Inflammatory macrophage treated with lipopolysaccharide for 1 hour (primary cell): ENCODE measurements around the gene GPRIN2.
"Not testable (repeated sequence)": the region's sequence is repeated elsewhere in the genome, so short reads cannot be mapped to it uniquely, and the experiment has no call there.

Experiments used
- DNase-seq, 2 donors: peaks; one replicate each; pipeline ENCODE4 v3.0.0-alpha.2; 2020 to 2022

The GPRIN2 gene

DNA sequence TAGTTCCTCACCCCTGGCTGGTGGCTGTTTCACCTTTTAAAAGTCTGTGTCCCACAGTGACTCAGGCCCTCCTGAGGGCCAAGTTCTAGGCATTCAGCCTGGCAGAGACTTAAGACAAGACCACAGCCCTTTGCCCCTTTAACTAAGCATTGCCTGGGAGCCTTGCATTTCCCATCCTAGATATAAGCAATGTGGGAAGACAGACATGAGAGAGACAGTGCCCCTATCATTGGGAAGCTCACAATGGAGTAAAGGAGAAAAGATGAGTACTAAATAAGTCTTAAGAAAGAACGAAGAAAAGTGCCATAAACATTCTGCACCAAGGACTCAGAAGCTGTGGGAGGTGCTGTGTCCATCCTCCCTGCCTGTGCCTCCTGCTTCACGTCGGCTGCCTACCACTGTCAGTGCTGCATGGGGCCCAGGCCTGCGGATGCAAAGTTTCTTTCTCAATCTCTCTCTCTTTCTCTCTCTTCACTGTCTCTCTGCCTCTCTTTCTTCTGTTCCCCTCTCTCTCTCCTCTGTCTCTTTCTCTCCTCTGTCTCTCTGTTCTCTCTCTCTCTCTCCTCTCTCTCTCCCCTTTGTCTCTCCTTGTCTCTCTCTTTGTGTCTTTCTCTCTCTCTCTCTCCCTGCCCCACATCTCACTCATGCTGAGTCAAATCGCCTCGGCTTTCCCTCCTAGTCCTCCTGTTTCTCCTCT, 21.5 kb downstream of the GPRIN2 start:
- DNase-seq = no peak

DNA sequence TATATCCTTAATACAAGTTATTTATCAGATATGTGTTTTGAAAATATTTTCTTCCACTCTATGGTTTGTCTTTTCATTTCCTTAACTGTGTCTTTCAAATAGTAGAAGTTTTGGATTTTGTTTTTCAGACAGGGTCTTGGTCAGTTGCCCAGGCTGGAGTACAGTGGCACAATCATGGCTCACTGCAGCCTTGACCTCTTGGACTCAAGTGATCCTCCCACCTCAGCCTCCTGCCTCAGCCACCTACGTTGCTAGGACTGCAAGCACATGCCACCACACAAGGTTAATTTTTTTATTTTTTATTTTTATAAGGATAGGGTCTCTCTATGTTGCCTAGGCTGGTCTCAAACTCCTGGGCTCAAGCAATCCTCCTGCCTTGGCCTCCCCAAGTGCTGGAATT, 24.2 kb downstream of the GPRIN2 start:
- DNase-seq = not testable (repeated sequence)

DNA sequence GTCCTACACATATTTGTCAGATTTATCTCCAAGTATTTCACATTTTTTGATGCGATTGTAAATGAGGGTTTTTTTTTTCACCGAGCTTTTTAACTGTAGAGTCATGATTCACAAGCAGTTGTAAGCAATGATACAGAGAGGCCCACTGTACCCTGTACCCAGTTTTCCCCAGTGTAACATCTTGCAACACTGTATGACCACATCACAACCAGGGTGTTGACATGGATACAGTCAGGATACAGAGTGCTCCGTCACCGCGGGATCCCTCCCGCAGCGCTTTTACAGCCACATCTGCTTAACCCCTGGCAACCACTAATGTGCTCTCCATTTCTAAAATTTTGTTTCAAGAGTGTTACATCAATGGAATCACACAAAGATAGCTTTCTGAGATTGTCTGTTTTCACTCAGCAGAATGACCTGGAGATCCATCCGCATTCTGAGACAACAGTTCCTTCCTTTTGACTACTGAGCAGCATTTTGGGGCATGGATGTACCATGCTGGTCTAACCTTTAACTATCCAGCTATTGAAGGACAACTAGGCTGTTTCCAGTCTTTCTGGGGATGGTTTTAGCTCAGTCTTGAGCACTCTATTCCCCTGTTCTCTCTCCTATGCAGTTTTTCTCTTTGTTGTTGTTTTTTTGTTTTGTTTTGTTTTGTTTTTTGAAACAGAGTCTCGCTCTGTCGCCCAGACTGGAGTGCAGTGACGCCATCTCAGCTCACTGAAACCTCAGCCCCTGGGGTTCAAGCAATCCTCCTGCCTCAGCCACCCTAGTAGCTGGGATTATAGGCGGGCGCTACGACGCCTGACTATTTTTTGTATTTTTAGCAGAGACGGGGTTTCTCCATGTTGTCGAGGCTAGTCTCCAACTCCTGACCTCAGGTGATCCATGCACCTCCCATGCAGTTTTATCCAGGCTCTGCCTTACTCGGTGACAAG, 25.9 kb downstream of the GPRIN2 start:
- no peak for DNase-seq

DNA sequence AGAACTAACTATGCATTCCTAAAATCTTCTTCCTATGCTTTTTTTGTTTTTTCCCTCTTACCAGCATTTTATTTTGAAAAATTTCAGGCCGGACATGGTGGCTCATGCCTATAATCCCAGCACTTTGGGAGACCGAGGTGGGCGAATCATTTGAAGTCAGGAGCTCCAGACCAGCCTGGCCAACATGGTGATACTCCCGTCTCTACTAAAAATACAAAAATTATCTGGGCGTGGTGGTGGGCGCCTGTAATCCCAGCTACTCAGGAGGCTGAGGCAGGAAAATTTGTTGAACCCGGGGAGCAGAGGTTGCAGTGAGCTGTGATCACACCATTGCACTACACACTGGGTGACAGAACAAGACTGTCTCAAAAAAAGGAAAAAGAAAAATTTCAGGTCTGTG, 26.7 kb downstream of the GPRIN2 start:
- DNase-seq = not testable (repeated sequence)

DNA sequence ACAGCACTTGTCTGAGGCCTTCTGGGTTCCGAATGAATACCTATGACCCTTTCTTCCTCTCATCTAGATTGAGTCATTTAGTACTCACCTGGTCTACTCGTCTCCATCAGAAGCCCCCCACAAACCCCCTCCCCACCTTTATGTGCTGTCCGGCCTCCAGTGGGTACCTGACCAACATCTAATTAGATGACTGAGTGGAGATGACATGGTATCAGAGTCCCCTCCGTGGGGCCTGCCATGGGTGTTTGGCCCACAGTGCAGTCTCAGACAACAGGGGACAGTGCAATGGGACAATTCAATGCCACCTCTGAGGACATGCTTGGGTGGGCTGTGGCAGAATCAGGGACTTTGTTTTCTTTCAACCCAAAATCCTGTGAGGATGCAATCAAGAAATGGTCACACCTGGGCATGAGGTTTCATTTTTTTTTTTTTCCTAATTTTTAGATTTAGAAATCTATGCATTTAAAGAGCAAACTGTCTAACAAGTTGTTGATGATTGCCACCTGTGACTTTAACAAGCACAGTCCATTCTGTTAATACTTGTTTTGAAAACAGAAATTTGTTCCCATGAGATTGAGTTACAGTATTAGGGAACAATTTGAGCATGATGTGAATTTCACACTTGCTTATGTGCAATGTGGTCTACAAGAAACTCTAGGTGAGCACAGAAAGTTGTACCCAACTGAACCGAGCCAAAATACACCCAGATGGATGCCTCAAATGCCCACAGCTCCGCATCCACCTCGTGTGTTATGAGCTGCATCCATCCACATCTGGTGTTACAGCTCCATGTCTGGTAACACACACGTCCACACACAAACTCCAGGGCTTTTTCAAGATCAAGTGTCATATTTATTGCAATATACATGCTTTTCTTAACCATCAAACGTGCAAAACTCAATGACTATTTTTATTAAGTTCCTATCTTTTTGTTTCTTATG, 27.5 kb downstream of the GPRIN2 start:
- no peak for DNase-seq

DNA sequence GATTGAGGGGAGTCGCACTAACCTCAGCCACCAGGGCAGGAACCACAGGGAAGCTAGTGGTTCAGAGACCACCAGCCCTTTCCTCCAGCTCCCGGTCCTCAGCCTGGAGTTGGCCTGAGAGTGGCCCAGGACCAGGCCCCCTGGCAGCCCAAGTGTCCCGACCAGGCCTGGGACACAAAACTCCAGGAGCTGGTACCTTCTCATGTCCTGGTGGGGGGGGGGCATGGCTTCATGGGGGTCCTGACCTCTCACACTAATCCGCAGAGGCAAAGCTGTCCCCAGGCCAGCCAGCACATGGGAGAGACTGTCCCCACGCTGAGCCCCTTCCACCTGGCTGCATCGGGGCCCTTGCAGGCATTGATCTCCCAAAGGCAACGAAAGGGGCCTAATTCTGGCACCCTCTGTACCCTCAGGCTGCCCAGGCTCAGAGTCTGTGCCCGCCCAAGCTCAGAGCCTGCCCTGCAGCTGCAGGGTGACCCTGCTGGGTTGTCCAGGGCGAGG, 28.2 kb downstream of the GPRIN2 start:
- DNase-seq = no peak

DNA sequence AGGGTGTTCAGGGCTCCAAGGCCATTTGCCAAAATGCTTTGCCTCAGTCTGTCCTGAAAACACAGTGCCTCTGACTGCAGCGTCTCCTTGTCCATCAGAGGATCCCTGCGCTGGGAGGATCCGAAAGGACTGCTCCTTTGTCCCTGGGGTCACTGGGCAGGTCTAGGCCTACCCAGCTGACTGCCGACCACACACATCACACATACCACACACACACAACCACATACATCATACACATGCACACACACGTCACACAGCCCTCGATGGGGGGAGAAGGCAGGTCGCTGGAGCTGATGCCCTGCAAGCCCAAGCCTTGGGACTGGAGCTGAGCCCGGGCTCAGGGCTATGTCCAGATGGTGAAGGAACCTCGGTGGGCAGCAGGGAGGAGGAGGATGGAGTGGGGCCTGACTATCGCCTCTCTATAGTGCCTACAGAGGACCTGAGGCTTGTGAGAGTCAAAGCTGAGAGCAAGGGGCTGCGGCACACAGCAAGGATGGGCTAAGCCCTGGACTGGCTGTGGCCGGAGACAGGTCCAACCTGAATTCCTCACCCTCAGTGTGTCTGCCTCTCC, 29.1 kb downstream of the GPRIN2 start:
- no peak for DNase-seq

DNA sequence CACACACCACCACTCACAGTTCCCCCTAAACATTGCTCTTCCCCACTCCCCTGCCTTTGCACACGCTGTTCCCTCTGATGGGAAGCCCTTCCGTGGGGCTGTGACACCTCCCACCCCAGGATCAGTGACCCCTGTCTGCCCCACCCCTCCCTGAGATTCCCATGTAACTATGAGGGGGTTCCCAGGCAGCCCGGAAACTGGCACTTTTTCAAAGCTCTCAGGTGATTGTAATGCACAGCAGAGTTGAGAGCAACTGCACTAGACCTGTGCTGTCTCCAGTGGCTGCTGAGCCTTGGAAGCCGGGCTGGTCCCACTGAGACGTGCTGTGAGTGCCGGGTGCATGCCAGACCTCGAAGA, 29.8 kb downstream of the GPRIN2 start:
- no peak for DNase-seq

DNA sequence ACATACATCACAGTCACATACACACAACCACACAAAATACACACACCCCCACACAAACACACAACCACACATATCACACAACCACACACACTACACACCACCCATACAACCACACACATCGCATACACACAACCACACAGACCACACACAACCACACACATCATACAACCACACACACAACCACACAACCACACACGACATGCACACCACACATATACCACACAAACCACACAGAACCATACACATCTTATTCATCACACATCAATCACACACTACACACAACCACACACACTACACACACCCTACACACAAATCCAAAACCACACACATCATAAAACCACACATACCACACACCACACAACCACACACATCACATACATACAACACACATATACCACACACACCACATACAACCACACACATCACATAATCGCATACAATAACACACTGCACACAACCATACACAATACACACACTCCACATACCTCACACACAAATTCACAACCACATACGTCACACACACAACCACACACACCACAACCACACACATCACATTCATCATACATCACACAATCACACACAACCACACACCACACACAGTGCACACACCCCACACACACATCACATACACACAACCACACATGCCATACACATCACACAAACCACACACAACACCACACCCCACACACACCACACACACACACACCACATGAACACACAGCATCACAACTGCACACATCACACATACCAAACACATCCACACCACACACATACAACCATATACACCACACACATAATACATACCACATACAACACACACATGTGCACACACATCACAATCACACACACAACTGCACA, 30.4 kb downstream of the GPRIN2 start:
- DNase-seq = no peak

DNA sequence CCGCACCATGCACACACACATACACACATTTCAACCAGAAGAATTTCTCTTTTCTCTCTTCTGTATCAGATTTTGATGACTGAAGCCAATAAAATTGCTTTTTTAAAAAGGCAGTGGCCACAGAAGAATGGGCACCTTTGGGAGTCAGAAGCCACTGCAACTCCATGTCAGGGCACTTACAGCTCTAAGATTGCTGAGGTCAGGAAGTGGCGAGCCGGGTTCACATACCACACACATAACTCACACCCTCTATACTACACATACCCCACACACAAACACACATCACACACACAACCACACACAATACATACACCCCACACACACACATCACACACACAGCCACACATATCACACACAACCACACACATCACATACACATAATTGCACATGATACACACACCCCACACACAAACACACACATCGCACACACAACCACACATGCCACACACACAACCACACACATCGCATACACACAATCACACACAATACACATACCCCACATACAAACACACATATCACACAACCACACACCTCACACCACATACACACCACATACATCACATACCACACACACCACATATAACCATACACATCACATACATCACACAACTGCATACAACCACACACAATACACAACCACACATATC, 31.2 kb downstream of the GPRIN2 start:
- no peak for DNase-seq

DNA sequence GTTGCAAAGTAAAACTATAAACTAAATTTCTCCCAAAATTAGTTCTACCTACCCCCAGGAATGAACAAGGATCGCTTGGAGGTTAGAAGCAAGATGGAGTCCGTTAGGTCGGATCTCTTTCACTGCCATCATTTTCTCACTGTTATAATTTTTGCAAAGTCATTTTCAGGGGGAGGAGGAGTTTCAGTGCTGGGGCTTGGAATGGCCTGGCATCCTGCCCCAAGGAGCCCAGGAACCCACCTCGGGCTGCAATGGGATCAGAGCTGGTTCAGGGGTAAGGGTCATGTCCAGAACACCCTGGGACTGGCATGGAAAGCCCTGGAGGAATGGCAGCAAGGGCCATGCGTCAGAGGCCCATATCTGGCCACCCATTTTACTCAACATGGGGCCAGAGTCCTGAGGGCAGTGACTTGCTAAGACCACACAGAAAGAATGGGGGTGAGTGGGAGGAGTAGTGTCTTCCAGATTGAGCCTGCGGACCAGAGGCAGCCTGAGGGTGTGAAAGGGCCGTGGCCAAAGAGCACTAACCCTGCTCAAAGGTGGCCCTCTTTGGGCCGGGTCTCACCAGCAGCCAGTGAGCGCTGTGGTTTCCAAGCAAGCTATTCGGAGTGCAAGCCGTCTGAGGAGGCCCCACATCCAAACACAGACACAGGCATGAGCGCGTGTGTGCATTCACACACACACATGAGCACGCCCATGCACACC, 31.8 kb downstream of the GPRIN2 start:
- no peak for DNase-seq

DNA sequence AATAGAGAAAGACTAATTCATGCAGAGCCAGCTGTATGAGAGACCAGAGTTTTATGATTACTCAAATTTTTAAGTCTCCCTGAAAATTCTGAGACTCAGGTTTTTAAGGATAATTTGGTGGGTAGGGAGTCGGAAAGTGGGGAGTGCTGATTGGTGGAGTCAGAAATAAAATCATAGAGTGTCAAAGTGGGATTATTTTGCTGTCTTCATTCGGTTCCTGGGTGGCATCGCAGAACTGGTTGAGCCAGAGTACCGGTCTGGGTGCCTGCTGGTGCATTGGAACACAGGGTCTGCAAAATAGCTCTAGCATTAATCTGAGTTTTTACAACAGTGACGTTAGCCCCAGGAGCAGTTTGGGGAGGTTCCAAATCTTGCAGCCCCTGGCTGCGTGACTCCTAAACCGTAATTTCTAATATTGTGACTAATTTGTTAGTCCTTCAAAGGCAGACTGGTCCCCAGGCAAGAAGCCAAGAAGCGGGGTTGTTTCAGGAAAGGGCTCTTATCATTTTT, 32.4 kb downstream of the GPRIN2 start:
- DNase-seq = no peak

DNA sequence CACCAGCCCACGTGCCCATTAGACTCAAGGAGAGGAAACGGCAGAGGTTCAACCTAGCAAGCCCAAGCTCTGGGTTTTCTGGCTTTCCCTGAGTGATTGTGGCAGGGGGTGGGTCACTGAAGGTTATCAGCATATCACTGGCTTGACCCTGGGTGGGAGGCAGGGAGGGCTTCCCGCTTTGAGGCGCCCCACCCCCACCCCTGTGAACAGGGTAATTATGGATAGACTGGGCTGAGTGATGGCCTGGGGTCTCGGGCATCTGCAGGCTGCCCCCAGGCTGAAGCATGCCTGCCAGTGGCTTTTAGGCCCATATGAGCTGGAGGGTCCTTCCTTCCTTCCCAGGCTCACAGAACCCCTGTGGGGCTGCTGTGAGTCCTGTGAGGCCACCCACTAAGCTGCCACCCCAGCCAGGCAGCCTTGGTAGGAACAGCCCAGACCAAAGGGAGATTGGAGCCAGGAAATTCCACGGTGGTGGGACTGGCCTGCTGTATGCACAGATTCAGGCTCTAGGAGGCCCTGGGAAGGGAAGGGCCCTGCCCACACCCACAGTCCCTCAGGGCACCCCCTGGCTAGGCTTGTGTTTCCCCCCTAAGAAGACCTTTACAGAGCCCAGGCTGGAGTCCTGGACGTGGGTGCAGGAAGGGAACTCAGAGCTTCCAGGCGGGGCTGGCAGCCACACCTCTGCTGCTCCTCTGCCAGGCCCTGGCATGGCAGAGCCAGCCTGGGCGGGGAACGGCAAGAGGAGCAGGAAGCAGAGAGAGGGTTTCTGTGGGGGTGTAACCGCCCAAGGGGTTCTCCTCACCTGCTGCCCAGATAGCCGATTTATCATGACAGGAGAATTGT, 33.1 kb downstream of the GPRIN2 start:
- DNase-seq = no peak

DNA sequence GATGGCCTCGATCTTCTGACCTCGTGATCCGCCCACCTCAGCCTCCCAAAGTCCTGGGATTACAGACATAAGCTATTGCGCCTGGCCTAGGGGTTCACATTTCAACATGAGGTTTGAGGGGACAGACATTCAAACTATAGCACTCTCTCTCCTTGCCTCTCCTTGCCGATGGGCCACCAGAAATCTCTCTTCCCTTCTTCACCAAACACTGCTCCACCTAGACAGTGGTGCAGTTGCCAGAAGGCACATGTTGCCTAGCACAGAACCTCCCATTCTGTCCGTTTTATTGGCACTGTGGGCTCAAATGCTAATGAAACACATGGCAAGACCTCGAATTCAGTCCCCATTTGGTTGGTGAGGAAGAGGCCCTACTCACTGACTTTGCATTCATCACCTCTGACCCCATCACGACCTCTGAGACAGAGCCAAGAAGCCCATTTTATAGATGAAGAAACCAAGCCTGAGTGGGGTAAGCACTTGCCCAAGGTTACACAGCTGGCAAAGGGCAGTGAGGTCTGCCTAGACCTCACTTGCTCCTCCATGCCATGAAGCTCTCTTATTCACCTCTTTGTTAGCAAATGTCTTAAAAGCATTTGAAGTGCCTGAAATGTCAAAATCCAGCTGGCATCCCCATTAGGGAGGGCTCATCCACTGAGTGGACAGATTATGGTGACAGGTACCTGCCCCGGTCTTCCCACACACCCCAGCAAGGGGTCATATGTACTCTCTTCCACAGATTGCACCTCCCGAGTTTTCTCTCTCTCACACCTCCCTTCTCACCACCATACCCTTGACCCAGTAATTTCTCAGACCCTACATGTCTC, 34.0 kb downstream of the GPRIN2 start:
- no peak for DNase-seq

DNA sequence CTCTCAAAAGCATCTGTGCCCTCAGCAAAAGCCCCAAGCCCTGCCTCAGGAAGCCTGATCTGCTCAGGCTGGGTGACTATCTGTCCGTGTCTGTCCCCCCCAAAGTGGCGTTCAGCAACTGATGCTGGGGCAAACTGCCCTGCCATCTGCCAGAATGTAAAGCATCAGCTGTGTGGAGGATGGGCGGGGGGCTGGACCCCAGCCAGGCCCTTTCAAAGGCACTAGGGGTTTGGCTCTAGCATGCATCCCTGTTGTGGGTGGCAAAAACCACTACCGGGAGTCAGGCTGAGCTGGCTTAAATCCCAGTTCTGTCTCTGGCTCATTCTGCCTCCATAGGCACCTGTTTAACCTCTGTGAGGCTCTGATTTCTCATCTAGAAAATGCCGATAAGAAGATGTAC, 35.5 kb downstream of the GPRIN2 start:
- no peak for DNase-seq

DNA sequence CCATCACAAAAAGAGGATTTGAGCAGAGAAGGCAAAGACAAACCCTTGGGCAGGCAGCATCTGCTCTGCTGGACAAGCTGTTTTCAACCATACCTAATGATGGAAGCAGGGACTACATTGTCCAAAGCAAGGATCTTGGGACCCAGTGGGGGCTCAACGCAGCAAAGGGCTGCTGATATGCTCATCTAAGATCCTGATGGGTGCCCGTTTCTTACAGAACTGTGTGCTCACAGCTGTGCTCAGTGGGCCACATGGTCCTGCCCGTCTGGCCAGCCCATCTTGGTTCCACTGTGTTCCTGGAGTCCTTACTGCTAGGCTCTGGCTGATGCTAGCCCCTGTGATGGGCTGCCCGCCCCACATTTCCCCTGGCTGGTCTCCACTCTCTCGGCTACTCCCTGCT, 36.1 kb downstream of the GPRIN2 start:
- no peak for DNase-seq

DNA sequence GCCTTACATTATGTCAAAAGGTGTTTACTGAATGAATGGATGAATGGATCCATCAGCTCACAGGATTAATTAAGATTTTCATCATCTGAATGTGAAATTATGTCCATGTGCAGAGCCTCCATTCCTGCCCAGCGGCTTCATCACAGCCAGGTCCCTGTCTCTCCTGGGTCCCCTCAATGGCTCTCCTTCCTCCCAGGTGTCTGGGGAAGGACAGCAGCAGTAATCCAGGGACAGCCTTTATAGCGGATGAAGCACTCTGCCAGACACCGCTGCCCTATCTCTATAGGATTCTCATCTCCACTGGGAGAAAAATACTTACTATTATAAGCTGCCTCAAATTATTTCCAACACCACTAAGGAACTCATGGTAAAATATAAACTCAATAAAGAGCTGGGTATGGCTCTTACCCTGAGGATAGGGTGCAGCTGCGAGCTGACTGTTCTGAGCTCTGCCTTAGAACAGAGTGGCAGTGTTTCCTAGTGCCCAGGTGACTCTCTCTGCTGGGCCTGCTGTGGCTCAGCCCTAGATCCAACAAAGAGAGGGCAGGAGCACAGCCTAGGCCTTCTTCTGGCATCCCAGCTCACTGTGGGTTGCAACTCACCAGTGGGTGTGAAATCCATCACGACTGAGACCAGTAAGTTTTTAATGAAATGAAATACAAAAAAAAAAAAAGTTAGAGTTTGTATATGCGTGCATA, 38.3 kb downstream of the GPRIN2 start:
- no peak for DNase-seq

DNA sequence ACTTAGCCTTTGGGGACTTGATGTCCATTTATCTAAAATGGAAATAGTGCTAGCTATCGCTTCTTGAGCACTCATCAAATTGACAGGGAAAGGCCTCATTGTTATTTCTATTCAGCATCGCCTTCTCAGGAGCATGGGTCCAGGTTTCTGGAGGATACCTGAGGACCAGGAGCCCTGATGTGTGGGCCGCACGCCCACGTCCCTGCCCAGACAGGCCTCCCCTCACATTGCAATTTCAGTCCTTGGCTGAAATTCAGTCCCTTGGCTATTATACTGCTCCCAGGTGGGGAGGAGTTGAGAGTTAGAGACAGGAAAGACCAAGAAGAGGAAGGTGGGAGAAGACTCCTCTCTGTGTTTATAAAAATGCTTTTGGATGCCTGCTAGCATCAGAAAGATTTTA, 38.9 kb downstream of the GPRIN2 start:
- DNase-seq = no peak
